ENCODE data around the gene SLC7A6. TPM values are rescaled to one million over a fixed set of nuclear protein-coding genes. Genes with fewer than 3 reads are reported as not detected.

The SLC7A6 gene
- total and polyA plus RNA-seq, 2 of the 13 experiments (the other 11 are each of a cell fraction or from before 2014, with no cell fraction given) = 35.8 to 70.8 TPM

DNA sequence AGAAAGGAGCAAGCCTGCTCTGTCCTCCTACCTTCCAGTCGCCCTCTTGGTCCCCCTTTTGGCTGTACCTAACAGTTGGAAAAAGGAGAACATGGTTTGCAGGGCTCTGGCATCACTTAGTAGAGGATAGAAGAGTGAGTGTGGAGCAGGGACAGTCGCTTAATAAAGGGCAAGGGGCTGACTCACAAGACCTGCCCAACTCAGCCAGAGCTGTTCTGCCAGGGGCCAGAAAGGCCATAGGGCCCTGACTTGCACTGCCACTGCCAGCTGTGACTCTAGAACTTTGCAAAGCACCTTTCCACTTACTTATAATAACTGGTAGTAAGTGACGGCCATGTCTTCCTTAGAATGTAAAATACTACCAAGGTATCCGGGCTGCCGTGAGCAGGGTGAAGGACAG lies 60.0 kb downstream of the SLC7A6 start:
- no peaks in the 10 kb centered on the region for H4K20me1 ChIP-seq (ENCODE audit: insufficient read depth, low read length)
- CTCF ChIA-PET (ENCODE audit: low intra/inter-chr PET ratio, low total read pairs) = interaction anchor here (1.1 kb wide), 1 partner anchor 63 kb away, joined by 4 read pairs; no protein-coding TSS in a partner anchor
- POLR2A ChIA-PET = interaction anchor here (0.8 to 3.9 kb wide), 3 partner anchors 14 to 67 kb away, joined by 3 to 24 read pairs (median 3); partner anchors contain the start of genes PRMT7, SLC7A6 and SLC7A6OS
- ATAC-seq (no peak), DNase-seq (ENCODE audit: low spot score) (no peak), FAIRE-seq (no peak)
- in situ Hi-C loops (cut with HindIII; ENCODE audit: extremely low pct_ligation_motif_present, low pct_unique_long_range_greater_than_20kb) = no loop called here
- no peaks in the 10 kb centered on the region for H3K79me2 ChIP-seq (ENCODE audit: insufficient read depth, low read length)
- no peaks in the 10 kb centered on the region for H3K27me3 ChIP-seq (ENCODE audit: control insufficient read depth in 1 of 2, insufficient read depth in 2 of 2, low read length in 2 of 2)
- peaks cover 3 to 56% of the 10 kb centered on the region in 2 experiments for H3K36me3 ChIP-seq (replicated peaks in 1 of 2; ENCODE audit: control insufficient read depth in 1 of 2, insufficient read depth in 2 of 2, low read length in 2 of 2)
- peaks cover 30% of the 10 kb centered on the region for H3K4me1 ChIP-seq (ENCODE audit: insufficient read depth, low read length)
- 91% methylated on average over 5 of the region's 5 CpGs for WGBS (ENCODE audit: low lambda C conversion rate)
- H3K4me2 ChIP-seq (ENCODE audit: low read depth, low read length) = no peak overlapping the region
- H3K9ac ChIP-seq (ENCODE audit: insufficient read depth, low read depth, low read length) = no peak overlapping the region
- H3K4me3 ChIP-seq (replicated peaks in 1 of 3; ENCODE audit: insufficient read depth in 1 of 3, low read depth in 2 of 3, low read length in 3 of 3) = no peak overlapping the region
- no peaks in the 10 kb centered on the region for H3K9me3 ChIP-seq (ENCODE audit: low read length)
- H2AFZ ChIP-seq (ENCODE audit: low read length) = no peak overlapping the region
- no peak overlapping the region for H3K27ac ChIP-seq (ENCODE audit: extremely low read length, insufficient read depth, low read length)
- no TSS peak for BruUV-seq (replicated peaks)
- intact Hi-C loops (cut with micrococcal nuclease; ENCODE audit: unreplicated experiment) = no loop called here
- TF ChIP-seq AHDC1 (CRISPR knock-in tag; IDR thresholded peaks at IDR 0.05; ENCODE audit: borderline replicate concordance) (no peak), ZNF713 (CRISPR knock-in tag; IDR thresholded peaks at IDR 0.05) (no peak), DMTF1 (CRISPR knock-in tag; IDR thresholded peaks at IDR 0.05) (no peak), ATRX (CRISPR knock-in tag; IDR thresholded peaks at IDR 0.05; ENCODE audit: borderline replicate concordance) (no peak), EEA1 (CRISPR knock-in tag; IDR thresholded peaks at IDR 0.05; ENCODE audit: borderline replicate concordance) (no peak), ZMAT3 (CRISPR knock-in tag; conservative IDR thresholded peaks at IDR 0.05) (no peak), RBM39 (IDR thresholded peaks at IDR 0.05; ENCODE audit: low read depth, low read length, poor library complexity, severe bottlenecking) (no peak)
- TF ChIP-seq, protein P1, sequence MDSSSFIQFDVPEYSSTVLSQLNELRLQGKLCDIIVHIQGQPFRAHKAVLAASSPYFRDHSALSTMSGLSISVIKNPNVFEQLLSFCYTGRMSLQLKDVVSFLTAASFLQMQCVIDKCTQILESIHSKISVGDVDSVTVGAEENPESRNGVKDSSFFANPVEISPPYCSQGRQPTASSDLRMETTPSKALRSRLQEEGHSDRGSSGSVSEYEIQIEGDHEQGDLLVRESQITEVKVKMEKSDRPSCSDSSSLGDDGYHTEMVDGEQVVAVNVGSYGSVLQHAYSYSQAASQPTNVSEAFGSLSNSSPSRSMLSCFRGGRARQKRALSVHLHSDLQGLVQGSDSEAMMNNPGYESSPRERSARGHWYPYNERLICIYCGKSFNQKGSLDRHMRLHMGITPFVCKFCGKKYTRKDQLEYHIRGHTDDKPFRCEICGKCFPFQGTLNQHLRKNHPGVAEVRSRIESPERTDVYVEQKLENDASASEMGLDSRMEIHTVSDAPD (CRISPR knock-in tag; IDR thresholded peaks at IDR 0.05) = no peak
- TF ChIP-seq, protein P2, sequence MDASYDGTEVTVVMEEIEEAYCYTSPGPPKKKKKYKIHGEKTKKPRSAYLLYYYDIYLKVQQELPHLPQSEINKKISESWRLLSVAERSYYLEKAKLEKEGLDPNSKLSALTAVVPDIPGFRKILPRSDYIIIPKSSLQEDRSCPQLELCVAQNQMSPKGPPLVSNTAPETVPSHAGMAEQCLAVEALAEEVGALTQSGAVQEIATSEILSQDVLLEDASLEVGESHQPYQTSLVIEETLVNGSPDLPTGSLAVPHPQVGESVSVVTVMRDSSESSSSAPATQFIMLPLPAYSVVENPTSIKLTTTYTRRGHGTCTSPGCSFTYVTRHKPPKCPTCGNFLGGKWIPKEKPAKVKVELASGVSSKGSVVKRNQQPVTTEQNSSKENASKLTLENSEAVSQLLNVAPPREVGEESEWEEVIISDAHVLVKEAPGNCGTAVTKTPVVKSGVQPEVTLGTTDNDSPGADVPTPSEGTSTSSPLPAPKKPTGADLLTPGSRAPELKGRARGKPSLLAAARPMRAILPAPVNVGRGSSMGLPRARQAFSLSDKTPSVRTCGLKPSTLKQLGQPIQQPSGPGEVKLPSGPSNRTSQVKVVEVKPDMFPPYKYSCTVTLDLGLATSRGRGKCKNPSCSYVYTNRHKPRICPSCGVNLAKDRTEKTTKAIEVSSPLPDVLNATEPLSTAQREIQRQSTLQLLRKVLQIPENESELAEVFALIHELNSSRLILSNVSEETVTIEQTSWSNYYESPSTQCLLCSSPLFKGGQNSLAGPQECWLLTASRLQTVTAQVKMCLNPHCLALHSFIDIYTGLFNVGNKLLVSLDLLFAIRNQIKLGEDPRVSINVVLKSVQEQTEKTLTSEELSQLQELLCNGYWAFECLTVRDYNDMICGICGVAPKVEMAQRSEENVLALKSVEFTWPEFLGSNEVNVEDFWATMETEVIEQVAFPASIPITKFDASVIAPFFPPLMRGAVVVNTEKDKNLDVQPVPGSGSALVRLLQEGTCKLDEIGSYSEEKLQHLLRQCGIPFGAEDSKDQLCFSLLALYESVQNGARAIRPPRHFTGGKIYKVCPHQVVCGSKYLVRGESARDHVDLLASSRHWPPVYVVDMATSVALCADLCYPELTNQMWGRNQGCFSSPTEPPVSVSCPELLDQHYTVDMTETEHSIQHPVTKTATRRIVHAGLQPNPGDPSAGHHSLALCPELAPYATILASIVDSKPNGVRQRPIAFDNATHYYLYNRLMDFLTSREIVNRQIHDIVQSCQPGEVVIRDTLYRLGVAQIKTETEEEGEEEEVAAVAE (CRISPR knock-in tag; IDR thresholded peaks at IDR 0.05; ENCODE audit: borderline replicate concordance) = no peak
